HUES6 (cell line): Measurements from ENCODE around the gene PERP.

Experiments
- H3K27ac ChIP-seq: 2 replicates; pipeline ENCODE4 v1.7.0; 2013; ENCODE audit warnings: low read depth, mild to moderate bottlenecking, low read length, inconsistent platforms
- H3K27me3 ChIP-seq: 2 replicates; pipeline ENCODE4 v1.6.1; 2013; ENCODE audit warnings: low read length; ENCODE audit not compliant: control insufficient read depth, insufficient read depth
- H3K36me3 ChIP-seq: 2 replicates; pipeline ENCODE4 v1.6.1; 2013; ENCODE audit warnings: low read length; ENCODE audit not compliant: control insufficient read depth, insufficient read depth
- H3K4me1 ChIP-seq: 2 replicates; pipeline ENCODE4 v1.6.1; 2013; ENCODE audit warnings: low read length; ENCODE audit not compliant: control insufficient read depth, insufficient read depth
- H3K4me3 ChIP-seq: 2 replicates; pipeline ENCODE4 v1.5.1; 2013; ENCODE audit warnings: low read depth, low read length
- H3K9ac ChIP-seq: one replicate; pipeline ENCODE4 v1.6.1; 2013; ENCODE audit warnings: mild to moderate bottlenecking, low read length
- H3K9me3 ChIP-seq: 2 replicates; pipeline ENCODE4 v1.6.1; 2013; ENCODE audit warnings: low read depth, low read length; ENCODE audit not compliant: control insufficient read depth, insufficient read depth

The PERP gene

DNA sequence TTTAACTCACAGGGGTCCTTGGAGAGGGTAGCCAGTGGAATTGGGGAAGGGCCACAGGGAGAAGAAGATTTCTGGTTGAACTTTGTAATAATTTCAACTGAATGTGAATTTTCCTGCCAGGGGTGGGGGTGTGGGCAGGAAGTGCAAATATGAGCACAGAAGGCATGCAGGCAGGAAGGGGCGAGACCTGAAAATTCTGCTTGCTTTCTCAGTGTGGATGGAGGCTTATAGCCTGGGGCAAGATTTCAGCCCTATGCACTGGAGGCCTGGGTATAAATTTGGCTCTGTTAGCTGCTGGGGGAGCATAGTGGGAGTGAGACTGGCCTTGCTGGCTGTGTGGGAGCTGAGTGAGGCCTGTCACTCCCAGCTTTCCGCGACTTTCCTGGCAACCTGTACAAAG, 54.4 kb downstream of the PERP start:
- Histone ChIP-seq H3K4me1 (no peaks in the 10 kb centered on the region; the same call in 1 of the 2 replicates), H3K9ac (no peak overlapping the region), H3K4me3 (no peak overlapping the region), H3K27me3 (no peaks in the 10 kb centered on the region), H3K9me3 (0 out of 2 replicates have a peak, but pooled peaks cover 2% of the 10 kb centered on the region), H3K36me3 (no peaks in the 10 kb centered on the region), H3K27ac (no peak overlapping the region)

DNA sequence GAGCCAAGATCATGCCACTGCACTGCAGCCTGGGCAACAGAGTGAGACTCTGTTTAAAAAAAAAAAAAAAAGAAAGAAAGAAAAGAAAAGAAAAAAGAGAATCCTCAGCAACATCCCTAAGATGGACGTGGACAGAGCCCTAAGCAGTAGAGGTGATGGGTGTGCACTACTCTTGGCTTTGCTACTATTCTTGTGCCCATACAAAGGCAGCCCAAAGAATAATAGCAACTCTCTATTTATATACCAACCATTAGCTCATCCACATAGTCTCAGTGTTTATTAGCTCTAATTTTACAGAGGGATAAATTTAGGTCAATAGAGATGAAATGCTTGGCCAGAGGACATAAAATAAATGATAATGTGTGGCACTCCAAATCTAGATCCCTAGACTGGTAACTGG, 62.2 kb downstream of the PERP start:
- Histone ChIP-seq H3K36me3 (no peaks in the 10 kb centered on the region), H3K4me3 (no peak overlapping the region), H3K27ac (no peak overlapping the region), H3K9me3 (peaks cover 4% of the 10 kb centered on the region; the same call in 1 of the 2 replicates), H3K9ac (no peak overlapping the region), H3K27me3 (no peaks in the 10 kb centered on the region), H3K4me1 (no peaks in the 10 kb centered on the region)

GRCh38 chr6:138044458-138044857, 62.8 kb downstream of the PERP start:
- H3K27me3 ChIP-seq: no peaks in the 10 kb centered on the region
- no peak overlapping the region for H3K27ac ChIP-seq
- H3K4me3 ChIP-seq: no peak overlapping the region
- H3K9ac ChIP-seq: no peak overlapping the region
- no peaks in the 10 kb centered on the region for H3K36me3 ChIP-seq
- H3K4me1 ChIP-seq: no peaks in the 10 kb centered on the region
- H3K9me3 ChIP-seq: peaks cover 4% of the 10 kb centered on the region; the same call in 1 of the 2 replicates
